HepG2 (cell line): ENCODE data around the gene CFAP97D1.

Experiments
- CBX5 ChIP-seq: sonication (generic); formaldehyde crosslinking; IDR thresholded peaks from 2 replicates; pipeline ENCODE4 v1.4.0; 2020; ENCODE audit warnings: missing genetic modification reagents, borderline replicate concordance
- CTCF ChIP-seq: sonication (generic); formaldehyde crosslinking; IDR thresholded peaks from 2 replicates; pipeline ENCODE4 v1.5.0; 2020; ENCODE audit warnings: mild to moderate bottlenecking, missing genetic modification reagents, moderate library complexity
- DBP ChIP-seq: sonication (generic); formaldehyde crosslinking; IDR thresholded peaks from 2 replicates; pipeline ENCODE4 v1.4.0; 2020; ENCODE audit warnings: missing genetic modification reagents; ENCODE audit errors: not compliant biosample characterization
- DNMT3B ChIP-seq: conservative IDR thresholded peaks from 2 replicates; pipeline ENCODE4 v1.6.1; 2016; ENCODE audit warnings: missing biosample characterization, control low read depth
- ETS1 ChIP-seq: sonication (generic); formaldehyde crosslinking; IDR thresholded peaks from 2 replicates; pipeline ENCODE4 v1.4.0; 2020; ENCODE audit warnings: missing genetic modification reagents
- PAWR ChIP-seq: sonication (generic); formaldehyde crosslinking; IDR thresholded peaks from 2 replicates; pipeline ENCODE4 v1.4.0; 2020; ENCODE audit warnings: missing genetic modification reagents, mild to moderate bottlenecking, borderline replicate concordance
- RAD21 ChIP-seq: fragments of 450-650 bp; formaldehyde crosslinking; IDR thresholded peaks from 2 replicates; pipeline ENCODE4 v1.5.0; 2020; ENCODE audit warnings: mild to moderate bottlenecking
- SALL2 ChIP-seq: sonication (generic); formaldehyde crosslinking; IDR thresholded peaks from 2 replicates; pipeline ENCODE4 v1.8.1; 2023; ENCODE audit warnings: mild to moderate bottlenecking, missing genetic modification reagents, inconsistent platforms
- SOX6 ChIP-seq, 2 experiments: fragments of 450-650 bp in 1 of 2; sonication (generic) in 1 of 2; formaldehyde crosslinking in 1 of 2; IDR thresholded peaks; 2 replicates each; pipeline versions ENCODE4 v1.4.0 to v1.6.1; 2017 to 2020; ENCODE audit warnings: antibody characterized with exemption in 1 of 2, mild to moderate bottlenecking in 1 of 2, missing genetic modification reagents in 1 of 2
- ZNF101 ChIP-seq: sonication (generic); formaldehyde crosslinking; IDR thresholded peaks from 2 replicates; pipeline ENCODE4 v1.4.0; 2020; ENCODE audit warnings: mild to moderate bottlenecking, low read depth, missing genetic modification reagents, borderline replicate concordance

- TF ChIP-seq DNMT3B (no peak), CTCF (no peak), CBX5 (CRISPR knock-in tag) (no peak), ETS1 (no peak), RAD21 (no peak), DBP (CRISPR knock-in tag) (no peak), SALL2 (no peak), SOX6 (IDR thresholded peaks at IDR 0.05) (no peak), SOX6 (CRISPR knock-in tag; IDR thresholded peaks at IDR 0.05) (no peak), ZNF101 (CRISPR knock-in tag) (no peak), PAWR (CRISPR knock-in tag) (no peak)
These were observed 26.6 kb upstream of the CFAP97D1 start for GRCh38 chr17:43753493-43754129.
